Neural cell (in vitro differentiated cells): ENCODE results near the gene CDKN2AIP. TPM values are rescaled to one million over a fixed set of nuclear protein-coding genes. Genes with fewer than 3 reads are reported as not detected.

Experiments used
- H2AFZ ChIP-seq: fragments of 200-600, 300-800 bp; sonication (generic), shearing (Covaris generic); 2 replicates; pipeline ENCODE4 v1.6.0; 2014; ENCODE audit warnings: low read depth, mild to moderate bottlenecking, antibody characterized with exemption, low read length, moderate library complexity
- H3F3A ChIP-seq: fragments of 200-600 bp; shearing (Covaris generic); 2 replicates; pipeline ENCODE4 v1.6.1; 2016; ENCODE audit warnings: mild to moderate bottlenecking, moderate library complexity, mixed read lengths, antibody characterized with exemption, low read length; ENCODE audit not compliant: insufficient read depth, poor library complexity, severe bottlenecking
- H3K27ac ChIP-seq: fragments of 200-600, 300-800 bp; sonication (generic), shearing (Covaris generic); 2 replicates; pipeline ENCODE4 v1.5.1; 2014; ENCODE audit warnings: mild to moderate bottlenecking, low read length, moderate library complexity
- H3K27me3 ChIP-seq: fragments of 300-800, 200-600 bp; sonication (generic), shearing (Covaris generic); 2 replicates; pipeline ENCODE4 v1.6.0; 2014; ENCODE audit warnings: mild to moderate bottlenecking, low read depth, low read length, moderate library complexity; ENCODE audit not compliant: insufficient read depth
- H3K36me3 ChIP-seq: fragments of 300-800, 200-600 bp; sonication (generic), shearing (Covaris generic); 2 replicates; pipeline ENCODE4 v1.5.1; 2014; ENCODE audit warnings: mild to moderate bottlenecking, antibody characterized with exemption, low read length, moderate library complexity; ENCODE audit not compliant: insufficient read depth
- H3K4me2 ChIP-seq: fragments of 300-800, 200-600 bp; sonication (generic), shearing (Covaris generic); 2 replicates; pipeline ENCODE4 v1.6.0; 2014; ENCODE audit warnings: mild to moderate bottlenecking, low read length
- H3K4me3 ChIP-seq: fragments of 300-800, 200-600 bp; sonication (generic), shearing (Covaris generic); 2 replicates; pipeline ENCODE4 v1.5.1; 2014; ENCODE audit warnings: mild to moderate bottlenecking, low read length, moderate library complexity
- H3K79me2 ChIP-seq: fragments of 200-600 bp; shearing (Covaris generic); replicated peaks from 2 replicates; pipeline ENCODE4 v1.6.0; 2014; ENCODE audit warnings: mild to moderate bottlenecking, low read length, moderate library complexity; ENCODE audit not compliant: insufficient read depth
- H3K9ac ChIP-seq: fragments of 300-800, 200-600 bp; sonication (generic), shearing (Covaris generic); 2 replicates; pipeline ENCODE4 v1.6.1; 2016; ENCODE audit warnings: mild to moderate bottlenecking, low read length, mixed read lengths
- H3K9me2 ChIP-seq: fragments of 200-600 bp; shearing (Covaris generic); 2 replicates; pipeline ENCODE4 v1.6.1; 2016; ENCODE audit warnings: mild to moderate bottlenecking, low read length, mixed read lengths; ENCODE audit not compliant: insufficient read depth
- H3K9me3 ChIP-seq: fragments of 200-600, 300-800 bp; sonication (generic), shearing (Covaris generic); 2 replicates; pipeline ENCODE4 v1.6.1; 2016; ENCODE audit warnings: mild to moderate bottlenecking, mixed run types, low read length, moderate library complexity, mixed read lengths
- H4K20me1 ChIP-seq: fragments of 200-600 bp; shearing (Covaris generic); 2 replicates; pipeline ENCODE4 v1.6.1; 2016; ENCODE audit warnings: mild to moderate bottlenecking, mixed run types; ENCODE audit not compliant: insufficient read depth
- CTCF ChIP-seq: fragments of 450-650 bp; IDR thresholded peaks from 2 replicates; pipeline ENCODE4 v1.5.1; 2014; ENCODE audit warnings: antibody characterized with exemption, mild to moderate bottlenecking, moderate library complexity; ENCODE audit not compliant: poor library complexity, severe bottlenecking
- EP300 ChIP-seq: fragments of 450-650 bp; conservative IDR thresholded peaks from 2 replicates; pipeline ENCODE4 v1.6.1; 2014; ENCODE audit warnings: antibody characterized with exemption, mild to moderate bottlenecking, moderate library complexity; ENCODE audit not compliant: poor library complexity, severe bottlenecking
- EZH2 ChIP-seq: fragments of 200-600, 300-800 bp; shearing (Covaris generic), sonication (generic); IDR thresholded peaks from 2 replicates; pipeline ENCODE4 v1.6.1; 2014; ENCODE audit warnings: antibody characterized with exemption, low read length, borderline replicate concordance, mild to moderate bottlenecking; ENCODE audit not compliant: insufficient read depth, poor library complexity, severe bottlenecking
- MXI1 ChIP-seq: fragments of 450-650 bp; conservative IDR thresholded peaks from 2 replicates; pipeline ENCODE4 v1.6.1; 2014; ENCODE audit warnings: antibody characterized with exemption, mild to moderate bottlenecking; ENCODE audit not compliant: poor library complexity, severe bottlenecking
- POLR2AphosphoS5 ChIP-seq: IDR thresholded peaks from 2 replicates; pipeline ENCODE4 v1.6.1; 2012
- RAD21 ChIP-seq: fragments of 450-650 bp; conservative IDR thresholded peaks from 2 replicates; pipeline ENCODE4 v1.6.1; 2014; ENCODE audit warnings: antibody characterized with exemption, mild to moderate bottlenecking, moderate library complexity
- REST ChIP-seq: IDR thresholded peaks from 2 replicates; pipeline ENCODE4 v1.6.1; 2012; ENCODE audit warnings: borderline replicate concordance
- SMC3 ChIP-seq: fragments of 450-650 bp; conservative IDR thresholded peaks from 2 replicates; pipeline ENCODE4 v1.6.1; 2014; ENCODE audit warnings: antibody characterized with exemption, mild to moderate bottlenecking, moderate library complexity; ENCODE audit not compliant: poor library complexity
- TAF1 ChIP-seq: IDR thresholded peaks from 2 replicates; pipeline ENCODE4 v1.6.1; 2012; ENCODE audit warnings: low read depth
- polyA plus RNA-seq: library from polyadenylated mRNA; depleted of rRNA; stranded (reverse); fragments of >200 nt; gene quantifications from 2 replicates; pipeline ENCODE4 v1.2.3, GENCODE V29; 2014

The CDKN2AIP gene
- polyA plus RNA-seq, 1 donor from 2014 or later = 58.9 TPM

- H3K9me2 ChIP-seq = no peaks in the 10 kb centered on the region
- no peak for TF ChIP-seq EZH2
- no peak for TF ChIP-seq REST
- H3K9ac ChIP-seq = no peak overlapping the region
- H3K4me2 ChIP-seq = no peak overlapping the region
- no peaks in the 10 kb centered on the region for H4K20me1 ChIP-seq
- no peaks in the 10 kb centered on the region for H3K79me2 ChIP-seq
- H3K27me3 ChIP-seq = no peaks in the 10 kb centered on the region
- no peak overlapping the region for H2AFZ ChIP-seq
- no peak overlapping the region for H3K4me3 ChIP-seq
- H3K9me3 ChIP-seq = no peaks in the 10 kb centered on the region
- no peaks in the 10 kb centered on the region for H3F3A ChIP-seq
- no peak overlapping the region for H3K27ac ChIP-seq
- H3K36me3 ChIP-seq = no peaks in the 10 kb centered on the region
Measured at GRCh38 chr4:183468210-183469095, 24.0 kb downstream of the CDKN2AIP start.

GRCh38 chr4:183469285-183469684 is 24.8 kb downstream of the CDKN2AIP start:
- no peaks in the 10 kb centered on the region for H3K9me2 ChIP-seq
- no peak overlapping the region for H3K27ac ChIP-seq
- H4K20me1 ChIP-seq = no peaks in the 10 kb centered on the region
- TF ChIP-seq POLR2AphosphoS5 = no peak
- no peak for TF ChIP-seq CTCF
- TF ChIP-seq MXI1 = no peak
- TF ChIP-seq REST = no peak
- no peak for TF ChIP-seq EP300
- TF ChIP-seq EZH2 = no peak
- no peak for TF ChIP-seq RAD21
- no peak for TF ChIP-seq SMC3
- TF ChIP-seq TAF1 = no peak
- H3K36me3 ChIP-seq = no peaks in the 10 kb centered on the region
- H3K4me2 ChIP-seq = no peak overlapping the region
- no peaks in the 10 kb centered on the region for H3F3A ChIP-seq
- H3K9ac ChIP-seq = no peak overlapping the region
- H3K79me2 ChIP-seq = no peaks in the 10 kb centered on the region
- no peaks in the 10 kb centered on the region for H3K9me3 ChIP-seq
- H2AFZ ChIP-seq = no peak overlapping the region
- no peaks in the 10 kb centered on the region for H3K27me3 ChIP-seq
- H3K4me3 ChIP-seq = no peak overlapping the region
